ENCODE measurements around the gene GNAQ. TPM values are rescaled to one million over a fixed set of nuclear protein-coding genes. Genes with fewer than 3 reads are reported as not detected.

The GNAQ gene
- polyA plus RNA-seq, 1 experiment = 71.4 TPM

DNA sequence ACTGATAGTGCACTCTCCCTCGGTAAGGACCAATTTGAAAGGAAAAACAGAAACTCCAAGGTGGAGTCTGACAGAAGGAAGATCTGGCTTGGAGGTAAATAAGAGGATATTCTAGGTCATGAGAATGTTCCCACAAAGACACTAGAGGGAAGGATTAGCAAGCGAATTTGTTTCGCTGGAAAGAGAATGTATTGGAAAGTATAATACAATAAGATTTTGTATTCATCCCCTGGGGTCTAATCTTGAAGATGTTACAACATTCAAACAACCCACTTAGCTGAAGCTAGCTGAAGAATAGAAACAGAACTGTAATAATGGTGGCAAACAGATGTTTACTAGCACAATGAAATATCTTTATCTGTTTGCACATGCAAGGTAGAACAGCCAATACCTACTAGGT, 158.7 kb downstream of the GNAQ start:
- POLR2A ChIA-PET = no interaction called here
- CTCF ChIA-PET = interaction anchor here (1.5 to 1.6 kb wide), 2 partner anchors 32 to 163 kb away, joined by 3 to 4 read pairs; no protein-coding TSS in a partner anchor
- no peak for DNase-seq (ENCODE audit: low read depth, low spot score)

GRCh38 chr9:77872177-77872576, 159.4 kb downstream of the GNAQ start:
- no peak for TF ChIP-seq CTCF (IDR thresholded peaks at IDR 0.05; ENCODE audit: low read depth, low read length)
- Histone ChIP-seq H3K9me3 (ENCODE audit: control insufficient read depth, insufficient read depth, low read length) (no peaks in the 10 kb centered on the region), H3K27ac (ENCODE audit: low read depth, low read length) (no peak overlapping the region), H3K4me3 (ENCODE audit: low read depth, low read length) (no peak overlapping the region), H3K27me3 (ENCODE audit: control insufficient read depth, insufficient read depth, low read length) (no peaks in the 10 kb centered on the region)
- DNase-seq (ENCODE audit: low read depth, low spot score) = no peak
- POLR2A ChIA-PET = no interaction called here
- CTCF ChIA-PET = interaction anchor here (0.6 to 1.6 kb wide), 4 partner anchors 15 to 163 kb away, joined by 3 to 4 read pairs (median 4); no protein-coding TSS in a partner anchor

More for the DNA sequence above, 158.7 kb downstream of the GNAQ start:
- Histone ChIP-seq H3K27ac (ENCODE audit: low read depth, low read length) (no peak overlapping the region), H3K4me3 (ENCODE audit: low read depth, low read length) (no peak overlapping the region), H3K9me3 (ENCODE audit: control insufficient read depth, insufficient read depth, low read length) (no peaks in the 10 kb centered on the region), H3K27me3 (ENCODE audit: control insufficient read depth, insufficient read depth, low read length) (no peaks in the 10 kb centered on the region)
- TF ChIP-seq CTCF (IDR thresholded peaks at IDR 0.05; ENCODE audit: low read depth, low read length) = no peak

DNA sequence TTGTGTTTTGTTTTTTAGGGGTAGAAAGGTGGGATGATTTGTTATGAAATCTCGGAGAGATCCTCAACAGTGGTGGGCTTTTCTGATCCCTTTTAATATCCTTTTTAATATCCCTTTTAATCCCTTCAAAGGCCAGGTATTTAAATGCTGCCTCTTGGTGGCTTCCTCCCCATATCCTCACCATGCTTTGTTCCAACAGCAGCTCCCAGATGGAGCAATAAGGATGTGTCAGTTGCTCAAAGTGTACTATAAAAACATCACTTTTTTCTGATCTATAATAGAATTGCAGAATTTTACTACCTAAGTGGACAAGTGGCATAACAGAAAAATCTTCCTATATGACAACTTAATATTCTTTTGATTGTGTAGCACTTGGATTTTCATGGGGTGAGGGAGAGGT, 160.1 kb downstream of the GNAQ start:
- POLR2A ChIA-PET = no interaction called here
- no peak for DNase-seq (ENCODE audit: low read depth, low spot score)
- no peaks in the 10 kb centered on the region for H3K27me3 ChIP-seq (ENCODE audit: control insufficient read depth, insufficient read depth, low read length)
- no peaks in the 10 kb centered on the region for H3K9me3 ChIP-seq (ENCODE audit: control insufficient read depth, insufficient read depth, low read length)
- no peak for TF ChIP-seq CTCF (IDR thresholded peaks at IDR 0.05; ENCODE audit: low read depth, low read length)
- H3K27ac ChIP-seq (ENCODE audit: low read depth, low read length) = no peak overlapping the region
- no peak overlapping the region for H3K4me3 ChIP-seq (ENCODE audit: low read depth, low read length)
- CTCF ChIA-PET = interaction anchor here (0.6 to 1.5 kb wide), 3 partner anchors 16 to 164 kb away, joined by 3 to 4 read pairs (median 4); no protein-coding TSS in a partner anchor

DNA sequence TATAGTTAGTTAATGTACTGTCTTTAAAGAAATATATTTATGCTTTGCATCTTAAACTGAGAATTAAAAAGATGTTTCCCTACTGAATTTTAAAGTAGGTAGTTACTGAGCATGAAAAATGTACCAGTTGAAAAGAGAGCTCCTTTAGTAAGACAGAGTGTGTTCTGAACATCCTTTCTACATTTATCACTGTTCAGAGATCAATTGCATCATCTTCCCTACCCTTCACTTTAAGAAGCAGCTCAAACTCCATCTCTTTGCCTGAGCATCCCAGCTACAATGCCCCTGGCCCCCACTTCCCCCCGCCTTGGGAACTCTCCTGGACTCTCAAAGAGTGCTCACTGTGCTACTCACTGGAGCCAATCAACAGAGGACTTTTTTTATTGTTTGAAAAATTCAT, 164.7 kb downstream of the GNAQ start:
- POLR2A ChIA-PET = no interaction called here

More for the DNA sequence above, 164.7 kb downstream of the GNAQ start:
- DNase-seq (ENCODE audit: low read depth, low spot score) = no peak
- TF ChIP-seq CTCF (IDR thresholded peaks at IDR 0.05; ENCODE audit: low read depth, low read length) = no peak
- Histone ChIP-seq H3K4me3 (ENCODE audit: low read depth, low read length) (no peak overlapping the region), H3K27ac (ENCODE audit: low read depth, low read length) (no peak overlapping the region), H3K27me3 (ENCODE audit: control insufficient read depth, insufficient read depth, low read length) (no peaks in the 10 kb centered on the region), H3K9me3 (ENCODE audit: control insufficient read depth, insufficient read depth, low read length) (no peaks in the 10 kb centered on the region; the same call in 1 of the 2 replicates)
- CTCF ChIA-PET = no interaction called here
